PC-9 (cell line): ENCODE data around the gene CEACAM8.

Source experiments
- EZH2 ChIP-seq: fragments of 200-600 bp; sonication (generic); IDR thresholded peaks from 2 replicates; pipeline ENCODE4 v1.8.0; 2017; ENCODE audit warnings: antibody characterized with exemption, low read depth
- TF ChIP-seq, protein P1 (sequence below): fragments of 200-600 bp; sonication (generic); conservative IDR thresholded peaks from 2 replicates; pipeline ENCODE4 v1.6.1; 2017; ENCODE audit warnings: mixed run types, antibody characterized with exemption, mild to moderate bottlenecking, moderate library complexity

DNA sequence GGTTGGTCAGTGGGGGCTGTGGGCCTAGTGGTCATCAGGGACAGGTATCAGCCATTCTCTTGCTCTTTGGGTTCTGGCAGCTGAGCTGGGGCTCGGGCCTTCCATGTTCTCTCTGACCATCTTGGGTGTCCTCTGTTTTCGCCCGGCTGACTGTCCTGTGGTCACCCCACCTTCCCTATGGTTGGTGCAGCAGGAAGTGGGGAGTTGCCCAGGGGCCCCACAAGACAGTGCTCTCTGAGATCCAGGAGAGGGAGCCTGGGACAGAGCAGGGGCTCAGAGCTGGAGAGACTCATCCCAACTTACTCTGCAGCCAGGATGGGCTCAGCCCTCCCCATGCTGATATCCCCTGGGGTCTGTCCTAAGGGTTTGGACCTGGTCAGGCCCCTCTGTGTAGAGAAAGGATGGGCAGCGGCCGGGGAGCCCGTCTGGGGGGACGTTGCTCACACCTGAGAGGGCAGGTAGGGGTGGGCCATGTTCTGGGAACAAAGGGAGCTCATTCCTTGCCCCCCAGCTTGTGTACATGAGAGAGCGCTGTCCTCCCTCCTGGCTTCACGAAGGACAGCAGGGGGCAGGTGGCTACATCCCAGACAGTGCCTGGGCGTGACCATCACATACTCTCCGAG lies 937 bp upstream of the CEACAM8 start:
- no peak for TF ChIP-seq EZH2
- TF ChIP-seq, protein P1, sequence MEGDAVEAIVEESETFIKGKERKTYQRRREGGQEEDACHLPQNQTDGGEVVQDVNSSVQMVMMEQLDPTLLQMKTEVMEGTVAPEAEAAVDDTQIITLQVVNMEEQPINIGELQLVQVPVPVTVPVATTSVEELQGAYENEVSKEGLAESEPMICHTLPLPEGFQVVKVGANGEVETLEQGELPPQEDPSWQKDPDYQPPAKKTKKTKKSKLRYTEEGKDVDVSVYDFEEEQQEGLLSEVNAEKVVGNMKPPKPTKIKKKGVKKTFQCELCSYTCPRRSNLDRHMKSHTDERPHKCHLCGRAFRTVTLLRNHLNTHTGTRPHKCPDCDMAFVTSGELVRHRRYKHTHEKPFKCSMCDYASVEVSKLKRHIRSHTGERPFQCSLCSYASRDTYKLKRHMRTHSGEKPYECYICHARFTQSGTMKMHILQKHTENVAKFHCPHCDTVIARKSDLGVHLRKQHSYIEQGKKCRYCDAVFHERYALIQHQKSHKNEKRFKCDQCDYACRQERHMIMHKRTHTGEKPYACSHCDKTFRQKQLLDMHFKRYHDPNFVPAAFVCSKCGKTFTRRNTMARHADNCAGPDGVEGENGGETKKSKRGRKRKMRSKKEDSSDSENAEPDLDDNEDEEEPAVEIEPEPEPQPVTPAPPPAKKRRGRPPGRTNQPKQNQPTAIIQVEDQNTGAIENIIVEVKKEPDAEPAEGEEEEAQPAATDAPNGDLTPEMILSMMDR = no peak
